Bronchial epithelial cell (primary cell): ENCODE results near the gene NPEPPS. TPM values are rescaled to one million over a fixed set of nuclear protein-coding genes. Genes with fewer than 3 reads are reported as not detected.

Experiments
- DNase-seq: peaks from one replicate; pipeline ENCODE4 v3.0.0-alpha.2; 2010; ENCODE audit warnings: low read depth
- FAIRE-seq: peaks from 2 replicates; lab custom pipeline; 2011; peaks lifted over from hg19 to GRCh38; lab: Jason Lieb, UNC
- H3K27me3 ChIP-seq: 2 replicates; pipeline ENCODE4 v1.5.1; 2011; ENCODE audit warnings: low read length; ENCODE audit not compliant: control insufficient read depth, insufficient read depth
- H3K36me3 ChIP-seq: 2 replicates; pipeline ENCODE4 v1.5.1; 2011; ENCODE audit warnings: low read length; ENCODE audit not compliant: control insufficient read depth, insufficient read depth
- H3K4me3 ChIP-seq: 2 replicates; pipeline ENCODE4 v1.5.1; 2011; ENCODE audit warnings: mild to moderate bottlenecking, low read depth, low read length, control low read depth
- CTCF ChIP-seq: IDR thresholded peaks from 2 replicates; pipeline ENCODE4 v1.5.1; 2011; ENCODE audit warnings: mild to moderate bottlenecking, moderate library complexity, low read length, control low read depth, inconsistent platforms; ENCODE audit not compliant: insufficient read depth, severe bottlenecking
- total RNA-seq: library from RNA; depleted of rRNA; stranded (reverse); fragments of >200 nt; gene quantifications from 2 replicates; pipeline ENCODE4 v1.2.1, GENCODE V29; 2014

Gene NPEPPS
- total RNA-seq, 1 donor from 2014 or later, result 84.2 TPM

- no peak for FAIRE-seq
- H3K27me3 ChIP-seq, result no peaks in the 10 kb centered on the region
- H3K4me3 ChIP-seq, result no peak overlapping the region
- no peak for DNase-seq
- peaks cover 9% of the 10 kb centered on the region for H3K36me3 ChIP-seq
- no peak for TF ChIP-seq CTCF
These were observed 80.8 kb downstream of the NPEPPS start for GRCh38 chr17:47611372-47612350.

GRCh38 chr17:47615766-47616424 lies 85.0 kb downstream of the NPEPPS start:
- Histone ChIP-seq H3K27me3 (no peaks in the 10 kb centered on the region), H3K36me3 (peaks cover 12% of the 10 kb centered on the region), H3K4me3 (no peak overlapping the region)
- FAIRE-seq (no peak), DNase-seq (peak; percentile 49)
- peak; percentile 41 for TF ChIP-seq CTCF

DNA sequence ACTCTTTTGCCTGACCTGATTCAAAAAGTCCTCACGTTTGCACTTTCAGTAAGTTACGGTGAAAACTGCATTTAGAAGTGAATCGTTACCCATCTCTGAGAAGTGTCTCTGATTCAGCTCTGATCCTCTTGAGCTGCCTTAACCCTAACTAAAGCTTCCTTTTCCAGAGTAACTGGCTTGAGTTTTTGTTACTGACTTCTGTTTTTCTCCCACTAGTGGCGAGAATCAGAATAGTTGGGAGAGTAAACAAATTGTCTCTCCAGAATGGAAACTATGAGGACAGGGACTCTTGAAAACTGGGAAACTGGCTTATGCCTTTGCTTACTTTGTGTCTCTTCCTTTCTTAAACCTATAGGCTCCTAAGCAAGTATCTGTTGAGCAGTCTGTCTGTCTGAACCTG lies 87.5 kb downstream of the NPEPPS start:
- H3K36me3 ChIP-seq, result peaks cover 9% of the 10 kb centered on the region

GRCh38 chr17:47620503-47621245 lies 89.8 kb downstream of the NPEPPS start:
- H3K4me3 ChIP-seq, result no peak overlapping the region
- peaks cover 4% of the 10 kb centered on the region for H3K36me3 ChIP-seq
- DNase-seq (peak; percentile 91), FAIRE-seq (no peak)
- no peak for TF ChIP-seq CTCF
- no peaks in the 10 kb centered on the region for H3K27me3 ChIP-seq

More for the DNA sequence above, 87.5 kb downstream of the NPEPPS start:
- peak; percentile 10 for TF ChIP-seq CTCF
- Histone ChIP-seq H3K27me3 (no peaks in the 10 kb centered on the region), H3K4me3 (no peak overlapping the region)
- FAIRE-seq, result no peak
- DNase-seq, result no peak

DNA sequence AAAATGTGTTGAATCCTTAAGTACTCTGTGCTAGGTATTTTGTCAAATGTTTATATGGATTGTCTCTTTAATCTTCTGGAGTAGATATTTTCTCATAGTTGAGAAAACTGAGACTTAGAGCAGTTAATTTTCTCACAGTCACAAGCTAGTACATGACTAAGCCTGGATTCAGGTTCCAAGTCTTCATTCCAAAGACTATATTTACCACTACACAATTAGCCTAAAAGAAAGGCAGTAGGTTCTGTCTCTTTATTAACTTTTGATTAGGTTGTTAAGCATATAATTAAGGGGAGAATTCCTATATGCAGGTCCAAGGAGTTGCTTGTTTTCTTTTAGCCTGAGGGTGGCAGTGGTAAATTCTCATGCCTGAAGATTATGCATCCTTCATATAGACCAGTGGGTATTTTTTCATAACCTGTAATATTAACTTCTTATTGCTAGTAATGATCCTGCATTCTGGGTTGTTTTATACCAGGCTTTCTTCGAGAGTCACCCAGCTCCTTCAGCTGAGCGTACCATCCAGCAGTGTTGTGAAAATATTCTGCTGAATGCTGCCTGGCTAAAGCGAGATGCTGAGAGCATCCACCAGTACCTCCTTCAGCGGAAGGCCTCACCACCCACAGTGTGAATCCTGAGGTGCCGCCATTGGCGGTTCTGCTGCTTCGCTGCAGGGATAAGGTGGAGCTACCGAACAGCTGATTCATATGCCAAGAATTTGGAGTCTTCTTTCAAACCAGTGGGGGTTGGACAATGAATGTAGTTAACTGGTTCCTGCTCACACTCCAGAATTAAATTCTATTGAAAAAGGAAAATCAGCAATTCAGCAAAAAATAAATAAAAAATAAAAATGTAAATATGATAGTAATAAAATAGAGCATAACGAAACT lies 90.6 kb downstream of the NPEPPS start:
- Histone ChIP-seq H3K4me3 (no peak overlapping the region), H3K27me3 (no peaks in the 10 kb centered on the region), H3K36me3 (peaks cover 3% of the 10 kb centered on the region)
- DNase-seq (peak; percentile 90), FAIRE-seq (no peak)
- TF ChIP-seq CTCF, result no peak
